ENCODE measurements around the gene POLR2I. TPM values are rescaled to one million over a fixed set of nuclear protein-coding genes. Genes with fewer than 3 reads are reported as not detected.
A peak's percentile ranks its signal among the peaks of the same experiment; 100 is the strongest.
"Not testable (repeated sequence)": the region's sequence is repeated elsewhere in the genome, so short reads cannot be mapped to it uniquely, and the experiment has no call there.

Gene POLR2I
- total RNA-seq, 2 donors from 2014 or later, result 41.6 to 94.0 TPM

DNA sequence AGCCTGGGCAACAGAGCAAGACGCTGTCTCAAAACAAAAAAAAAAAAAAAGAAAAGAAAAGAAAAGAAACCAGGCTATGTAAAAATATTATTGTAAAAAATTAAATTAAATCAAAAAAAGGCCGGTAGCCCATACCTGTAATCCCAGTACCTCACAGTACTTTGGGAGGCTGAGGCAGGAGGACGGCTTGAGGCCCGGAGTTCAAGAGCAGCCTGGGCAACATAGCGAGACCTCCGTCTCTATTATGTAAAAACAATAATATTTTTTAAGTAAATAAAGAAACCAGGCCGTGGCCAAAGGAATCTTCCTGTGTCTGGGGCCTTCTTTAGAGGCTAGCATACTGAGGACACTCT is 24.4 kb upstream of the POLR2I start:
- Histone ChIP-seq H3K4me3 (peak overlapping the region; percentile 64), H3K9me3 (no peaks in the 10 kb centered on the region), H3K36me3 (no peaks in the 10 kb centered on the region), H3K9ac (ENCODE audit: low read depth in 2 of 2, low read length in 2 of 2) (peak overlapping the region; percentile 83 to 100), H3K27me3 (no peaks in the 10 kb centered on the region), H3K4me1 (peaks cover 3% of the 10 kb centered on the region), H3K27ac (peak overlapping the region; percentile 96)
- TF ChIP-seq, protein P1, sequence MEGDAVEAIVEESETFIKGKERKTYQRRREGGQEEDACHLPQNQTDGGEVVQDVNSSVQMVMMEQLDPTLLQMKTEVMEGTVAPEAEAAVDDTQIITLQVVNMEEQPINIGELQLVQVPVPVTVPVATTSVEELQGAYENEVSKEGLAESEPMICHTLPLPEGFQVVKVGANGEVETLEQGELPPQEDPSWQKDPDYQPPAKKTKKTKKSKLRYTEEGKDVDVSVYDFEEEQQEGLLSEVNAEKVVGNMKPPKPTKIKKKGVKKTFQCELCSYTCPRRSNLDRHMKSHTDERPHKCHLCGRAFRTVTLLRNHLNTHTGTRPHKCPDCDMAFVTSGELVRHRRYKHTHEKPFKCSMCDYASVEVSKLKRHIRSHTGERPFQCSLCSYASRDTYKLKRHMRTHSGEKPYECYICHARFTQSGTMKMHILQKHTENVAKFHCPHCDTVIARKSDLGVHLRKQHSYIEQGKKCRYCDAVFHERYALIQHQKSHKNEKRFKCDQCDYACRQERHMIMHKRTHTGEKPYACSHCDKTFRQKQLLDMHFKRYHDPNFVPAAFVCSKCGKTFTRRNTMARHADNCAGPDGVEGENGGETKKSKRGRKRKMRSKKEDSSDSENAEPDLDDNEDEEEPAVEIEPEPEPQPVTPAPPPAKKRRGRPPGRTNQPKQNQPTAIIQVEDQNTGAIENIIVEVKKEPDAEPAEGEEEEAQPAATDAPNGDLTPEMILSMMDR (IDR thresholded peaks at IDR 0.05), result no peak
- DNase-seq, result no peak
- intact Hi-C loops (cut with DNase I), result no loop called here

DNA sequence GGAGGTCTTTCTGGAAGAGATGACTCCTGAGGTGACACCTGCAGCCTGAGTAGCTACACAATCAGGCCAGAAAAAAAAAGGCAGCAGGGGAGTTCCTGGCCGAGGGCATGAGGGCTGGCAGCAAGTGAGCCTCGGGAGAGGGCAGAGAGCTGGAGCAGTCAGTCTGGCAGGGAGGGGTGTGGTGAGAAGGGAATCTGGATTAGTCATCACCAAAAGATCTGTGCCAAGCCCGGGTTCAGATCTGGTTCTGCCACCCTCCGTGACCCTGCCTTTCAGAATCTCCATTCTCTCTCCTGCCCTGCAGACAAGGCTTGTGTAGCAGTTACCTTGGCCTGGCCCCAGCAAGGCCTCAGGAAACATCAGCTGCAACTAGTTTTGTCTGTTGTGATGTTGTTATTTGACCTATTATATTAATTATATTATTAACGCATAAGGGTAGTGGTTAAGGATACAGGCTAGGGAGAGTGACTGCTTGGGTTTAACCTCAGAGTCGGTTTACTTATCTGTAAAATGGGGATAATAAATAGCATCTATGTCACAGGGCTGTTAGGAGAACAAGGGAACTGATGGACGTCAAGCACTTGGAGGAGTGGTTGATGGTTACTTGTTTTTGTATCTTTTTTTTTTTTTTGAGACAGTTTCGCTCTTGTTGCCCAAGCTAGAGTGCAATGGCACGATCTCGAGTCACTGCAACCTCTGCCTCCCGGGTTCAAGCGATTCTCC is 22.4 kb upstream of the POLR2I start:
- H3K4me3 ChIP-seq, result peak overlapping the region; percentile 0
- H3K27me3 ChIP-seq, result no peaks in the 10 kb centered on the region
- no peaks in the 10 kb centered on the region for H3K9me3 ChIP-seq
- H3K4me1 ChIP-seq, result peaks cover 3% of the 10 kb centered on the region
- H3K27ac ChIP-seq, result peak overlapping the region; percentile 68
- TF ChIP-seq, protein P1 (IDR thresholded peaks at IDR 0.05), result no peak
- H3K36me3 ChIP-seq, result no peaks in the 10 kb centered on the region
- DNase-seq, result peak; percentile 84
- intact Hi-C loops (cut with DNase I), result no loop called here
- peak overlapping the region in 1 of 2 donors; percentile 73 for H3K9ac ChIP-seq (ENCODE audit: low read depth in 2 of 2, low read length in 2 of 2)

DNA sequence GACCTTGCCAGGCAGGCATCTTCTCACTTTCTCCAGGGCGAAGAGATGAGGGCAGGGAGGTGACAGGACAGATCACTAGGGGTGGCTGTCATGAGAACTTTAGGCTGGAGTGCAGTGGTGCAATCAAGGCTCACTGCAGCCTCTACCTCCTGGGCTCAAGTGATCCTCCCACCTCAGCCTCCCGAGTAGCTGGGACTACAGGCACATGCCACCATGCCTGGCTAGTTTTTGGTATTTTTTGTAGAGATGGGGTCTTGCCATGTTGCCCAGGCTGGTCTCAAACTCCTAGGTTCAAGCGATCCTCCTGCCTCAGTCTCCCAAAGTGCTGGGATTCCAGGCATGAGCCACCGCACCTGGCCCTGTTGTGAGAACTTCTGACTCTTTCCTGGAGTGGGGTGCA is 20.2 kb upstream of the POLR2I start:
- H3K4me3 ChIP-seq; H3K27me3 ChIP-seq; intact Hi-C loops (cut with DNase I); H3K36me3 ChIP-seq; H3K4me1 ChIP-seq; DNase-seq; H3K27ac ChIP-seq; H3K9ac ChIP-seq (ENCODE audit: low read depth in 2 of 2, low read length in 2 of 2); H3K9me3 ChIP-seq: not testable (repeated sequence)

DNA sequence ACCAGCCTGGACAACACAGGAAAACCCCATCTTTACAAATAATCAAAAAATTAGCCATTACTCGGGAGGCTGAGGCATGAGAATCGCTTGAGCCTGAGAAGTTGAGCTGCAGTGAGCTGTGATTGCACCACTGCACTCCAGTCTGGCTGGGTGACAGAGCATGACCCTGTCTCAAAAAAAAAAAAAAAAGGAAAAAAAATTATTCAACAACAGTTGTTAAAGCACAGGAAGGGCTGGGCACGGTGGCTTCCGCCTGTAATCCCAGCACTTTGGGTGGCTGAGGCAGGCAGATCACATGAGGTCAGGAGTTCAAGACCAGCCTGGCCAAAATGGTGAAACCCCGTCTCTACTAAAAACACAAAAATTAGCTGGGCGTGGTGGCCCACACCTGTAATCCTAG is 16.5 kb upstream of the POLR2I start:
- H3K36me3 ChIP-seq; H3K27me3 ChIP-seq; H3K9ac ChIP-seq (ENCODE audit: low read depth in 2 of 2, low read length in 2 of 2); DNase-seq; H3K9me3 ChIP-seq; H3K27ac ChIP-seq; intact Hi-C loops (cut with DNase I); H3K4me3 ChIP-seq: not testable (repeated sequence)
- H3K4me1 ChIP-seq, result peaks cover 18% of the 10 kb centered on the region

DNA sequence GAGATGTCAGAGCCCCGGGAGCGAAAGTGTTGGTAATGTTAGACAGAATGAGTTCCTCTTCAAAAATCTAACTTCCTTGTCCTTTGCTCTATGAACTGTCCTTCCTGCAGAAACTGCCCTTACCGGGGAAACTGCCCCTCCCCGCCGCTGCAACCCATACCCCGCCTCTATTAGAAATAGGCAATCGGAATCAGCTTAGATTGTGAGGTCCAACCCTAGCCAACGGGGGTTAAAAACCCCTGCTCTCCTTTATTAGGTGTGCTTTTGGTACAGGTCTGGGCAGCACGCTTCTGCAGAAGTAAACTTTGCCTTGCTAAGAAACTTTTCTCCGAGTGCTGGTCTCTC is 13.7 kb upstream of the POLR2I start:
- intact Hi-C loops (cut with DNase I), result no loop called here
- H3K4me3 ChIP-seq, result peak overlapping the region; percentile 50
- DNase-seq, result peak; percentile 71

DNA sequence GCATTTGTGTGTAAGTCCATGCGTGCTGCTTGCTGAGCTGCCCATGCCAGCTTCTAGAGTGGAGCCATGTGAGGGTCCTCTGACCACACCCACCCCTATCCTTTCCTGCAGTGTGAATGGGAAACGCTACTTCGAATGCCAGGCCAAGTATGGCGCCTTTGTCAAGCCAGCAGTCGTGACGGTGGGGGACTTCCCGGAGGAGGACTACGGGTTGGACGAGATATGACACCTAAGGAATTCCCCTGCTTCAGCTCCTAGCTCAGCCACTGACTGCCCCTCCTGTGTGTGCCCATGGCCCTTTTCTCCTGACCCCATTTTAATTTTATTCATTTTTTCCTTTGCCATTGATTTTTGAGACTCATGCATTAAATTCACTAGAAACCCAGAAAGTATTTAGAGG is 10.9 kb upstream of the POLR2I start:
- intact Hi-C loops (cut with DNase I), result no loop called here
- TF ChIP-seq, protein P1 (IDR thresholded peaks at IDR 0.05), result no peak
- H3K36me3 ChIP-seq, result peaks cover 7% of the 10 kb centered on the region

More for the DNA sequence above, 13.7 kb upstream of the POLR2I start:
- Histone ChIP-seq H3K36me3 (peaks cover 7% of the 10 kb centered on the region), H3K9me3 (no peaks in the 10 kb centered on the region), H3K27me3 (no peaks in the 10 kb centered on the region), H3K4me1 (peaks cover 15% of the 10 kb centered on the region), H3K27ac (peak overlapping the region; percentile 97), H3K9ac (ENCODE audit: low read depth in 2 of 2, low read length in 2 of 2) (peak overlapping the region; percentile 72 to 82)
- TF ChIP-seq, protein P1 (IDR thresholded peaks at IDR 0.05), result no peak

More for the DNA sequence above, 10.9 kb upstream of the POLR2I start:
- H3K4me1 ChIP-seq, result peaks cover 9% of the 10 kb centered on the region
- H3K27ac ChIP-seq, result no peak overlapping the region
- H3K4me3 ChIP-seq, result no peak overlapping the region
- no peaks in the 10 kb centered on the region for H3K27me3 ChIP-seq
- H3K9ac ChIP-seq (ENCODE audit: low read depth in 2 of 2, low read length in 2 of 2), result no peak overlapping the region
- no peak for DNase-seq
- H3K9me3 ChIP-seq, result no peaks in the 10 kb centered on the region

All from colonic mucosa (tissue), 4 donors.